ENCODE data around the gene UBL3. TPM values are rescaled to one million over a fixed set of nuclear protein-coding genes. Genes with fewer than 3 reads are reported as not detected.

Gene UBL3
- total RNA-seq, 1 donor from 2014 or later: 23.6 TPM

DNA sequence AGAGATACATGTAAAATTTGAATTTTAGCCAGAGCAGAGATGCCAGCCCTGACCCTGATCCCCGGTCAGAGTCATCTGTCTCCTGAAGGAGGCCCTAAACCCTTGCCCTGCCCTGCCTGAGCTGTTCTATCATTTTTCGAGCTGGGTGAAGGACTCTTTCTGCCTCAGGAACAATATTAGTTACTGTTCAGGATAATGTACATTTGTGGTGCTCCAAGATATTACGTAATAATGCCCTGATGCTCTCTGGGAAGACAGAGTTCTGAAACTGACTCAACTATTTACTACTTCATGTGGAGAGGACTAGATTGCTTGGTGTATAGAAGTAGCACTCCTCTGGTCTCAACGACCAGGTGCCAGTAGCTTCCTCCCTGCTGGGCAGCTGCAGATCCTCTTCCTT, 37.9 kb upstream of the UBL3 start:
- H3K9me3 Mint-ChIP-seq: no peaks in the 10 kb centered on the region

DNA sequence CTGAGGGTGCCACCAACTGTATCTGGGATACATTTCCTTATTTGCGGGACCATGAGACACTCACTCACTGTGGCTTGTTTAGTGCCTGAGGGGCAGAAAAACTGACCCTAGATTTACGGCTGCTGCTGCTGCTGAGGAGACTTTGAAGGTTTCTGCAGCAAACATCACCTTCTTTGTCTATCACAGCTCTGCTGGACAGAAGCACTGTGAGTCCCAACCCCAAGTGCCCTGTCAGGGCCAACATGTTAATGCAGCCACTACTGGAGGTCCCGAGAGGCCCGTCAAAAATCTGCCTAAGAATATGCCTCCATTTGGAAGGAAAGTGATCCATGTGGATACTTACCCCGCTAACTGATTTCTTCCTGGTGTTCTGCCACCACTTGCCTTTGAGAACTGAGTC, 37.3 kb upstream of the UBL3 start:
- Mint-ChIP-seq H3K9me3 (no peaks in the 10 kb centered on the region), H3K4me1 (peaks cover 7% of the 10 kb centered on the region), H3K27ac (no peak overlapping the region), H3K4me3 (no peak overlapping the region), H3K27me3 (ENCODE audit: low read depth) (no peaks in the 10 kb centered on the region), H3K36me3 (no peaks in the 10 kb centered on the region)
- DNase-seq (ENCODE audit: low spot score in 2 of 2, unreplicated experiment in 2 of 2): no peak
- TF ChIP-seq, protein P1, sequence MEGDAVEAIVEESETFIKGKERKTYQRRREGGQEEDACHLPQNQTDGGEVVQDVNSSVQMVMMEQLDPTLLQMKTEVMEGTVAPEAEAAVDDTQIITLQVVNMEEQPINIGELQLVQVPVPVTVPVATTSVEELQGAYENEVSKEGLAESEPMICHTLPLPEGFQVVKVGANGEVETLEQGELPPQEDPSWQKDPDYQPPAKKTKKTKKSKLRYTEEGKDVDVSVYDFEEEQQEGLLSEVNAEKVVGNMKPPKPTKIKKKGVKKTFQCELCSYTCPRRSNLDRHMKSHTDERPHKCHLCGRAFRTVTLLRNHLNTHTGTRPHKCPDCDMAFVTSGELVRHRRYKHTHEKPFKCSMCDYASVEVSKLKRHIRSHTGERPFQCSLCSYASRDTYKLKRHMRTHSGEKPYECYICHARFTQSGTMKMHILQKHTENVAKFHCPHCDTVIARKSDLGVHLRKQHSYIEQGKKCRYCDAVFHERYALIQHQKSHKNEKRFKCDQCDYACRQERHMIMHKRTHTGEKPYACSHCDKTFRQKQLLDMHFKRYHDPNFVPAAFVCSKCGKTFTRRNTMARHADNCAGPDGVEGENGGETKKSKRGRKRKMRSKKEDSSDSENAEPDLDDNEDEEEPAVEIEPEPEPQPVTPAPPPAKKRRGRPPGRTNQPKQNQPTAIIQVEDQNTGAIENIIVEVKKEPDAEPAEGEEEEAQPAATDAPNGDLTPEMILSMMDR (IDR thresholded peaks at IDR 0.05; ENCODE audit: unreplicated experiment): no peak

More for the DNA sequence above, 37.9 kb upstream of the UBL3 start:
- TF ChIP-seq, protein P1 (IDR thresholded peaks at IDR 0.05; ENCODE audit: unreplicated experiment): no peak
- H3K36me3 Mint-ChIP-seq: no peaks in the 10 kb centered on the region
- DNase-seq (ENCODE audit: low spot score in 2 of 2, unreplicated experiment in 2 of 2): no peak
- peaks cover 8% of the 10 kb centered on the region for H3K4me1 Mint-ChIP-seq
- no peak overlapping the region for H3K27ac Mint-ChIP-seq
- H3K27me3 Mint-ChIP-seq (ENCODE audit: low read depth): no peaks in the 10 kb centered on the region
- no peak overlapping the region for H3K4me3 Mint-ChIP-seq

DNA sequence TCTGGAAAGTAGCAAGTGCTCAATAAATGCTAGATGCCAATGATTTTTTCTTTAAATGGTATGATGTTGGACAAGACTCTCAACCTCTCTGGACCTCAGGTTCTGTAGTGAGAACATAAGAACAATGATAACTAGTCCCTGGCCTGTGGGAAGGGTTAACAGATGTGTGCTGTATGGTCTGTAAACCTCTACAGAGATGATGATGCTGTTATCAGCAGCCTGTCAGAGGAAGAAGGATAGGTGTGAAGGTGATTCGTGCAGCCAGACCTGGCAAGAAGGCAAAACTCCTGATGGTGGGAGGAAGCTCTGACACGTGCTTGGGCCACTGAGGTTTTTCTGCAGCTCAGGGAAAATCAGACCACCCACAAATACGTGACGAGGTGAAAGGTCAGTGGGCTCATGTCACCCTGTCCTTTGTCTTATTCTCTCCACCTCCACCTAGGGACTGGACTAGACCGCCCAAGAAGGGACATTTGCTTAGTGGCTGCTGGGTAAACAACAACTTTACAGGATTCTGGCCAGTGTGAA, 36.7 kb upstream of the UBL3 start:
- H3K9me3 Mint-ChIP-seq: no peaks in the 10 kb centered on the region
- peaks cover 7% of the 10 kb centered on the region for H3K4me1 Mint-ChIP-seq
- H3K36me3 Mint-ChIP-seq: no peaks in the 10 kb centered on the region
- H3K27ac Mint-ChIP-seq: no peak overlapping the region
- DNase-seq (ENCODE audit: low spot score in 2 of 2, unreplicated experiment in 2 of 2): no peak
- TF ChIP-seq, protein P1 (IDR thresholded peaks at IDR 0.05; ENCODE audit: unreplicated experiment): no peak
- H3K27me3 Mint-ChIP-seq (ENCODE audit: low read depth): no peaks in the 10 kb centered on the region
- no peak overlapping the region for H3K4me3 Mint-ChIP-seq

DNA sequence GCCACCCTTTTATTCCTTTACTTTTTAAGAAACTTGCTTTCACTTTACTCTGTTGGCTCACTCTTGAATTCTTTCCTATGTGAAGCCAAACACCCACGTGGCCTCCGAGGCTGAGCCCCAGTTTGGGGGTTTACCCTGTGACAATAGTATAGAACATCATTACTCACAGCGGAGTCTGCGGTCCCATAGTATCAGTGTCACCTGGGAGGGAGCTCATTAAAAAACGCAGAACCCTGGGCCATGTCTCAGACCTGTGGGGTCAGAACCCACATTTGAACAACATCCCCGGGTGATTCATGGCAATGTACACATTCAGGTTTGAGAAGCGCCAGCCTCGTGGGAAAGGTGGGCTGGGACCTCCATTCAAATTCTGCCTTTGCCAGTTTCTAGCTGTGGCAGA, 36.0 kb upstream of the UBL3 start:
- H3K36me3 Mint-ChIP-seq: no peaks in the 10 kb centered on the region
- TF ChIP-seq, protein P1 (IDR thresholded peaks at IDR 0.05; ENCODE audit: unreplicated experiment): no peak
- no peaks in the 10 kb centered on the region for H3K27me3 Mint-ChIP-seq (ENCODE audit: low read depth)
- peaks cover 7% of the 10 kb centered on the region for H3K4me1 Mint-ChIP-seq
- H3K4me3 Mint-ChIP-seq: no peak overlapping the region
- DNase-seq (ENCODE audit: low spot score in 2 of 2, unreplicated experiment in 2 of 2): no peak
- H3K27ac Mint-ChIP-seq: no peak overlapping the region
- no peaks in the 10 kb centered on the region for H3K9me3 Mint-ChIP-seq

DNA sequence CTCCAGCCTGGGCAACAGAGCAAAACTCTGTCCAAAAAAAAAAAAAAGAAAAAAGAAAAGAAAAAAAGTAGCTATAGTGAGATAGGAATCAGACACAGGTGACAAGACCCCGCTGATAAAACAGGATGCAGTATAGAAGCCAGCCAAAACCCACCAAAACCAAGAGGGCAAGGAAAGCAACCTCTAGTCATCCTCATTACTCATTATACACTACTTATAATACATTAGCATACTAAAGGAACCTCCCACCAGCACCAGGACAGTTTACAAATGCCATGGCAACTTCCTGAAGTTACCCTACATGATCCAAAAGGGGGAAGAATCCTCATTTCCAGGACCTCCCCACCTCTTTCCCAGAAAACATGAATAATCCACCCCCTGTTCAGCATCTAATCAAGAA, 35.6 kb upstream of the UBL3 start:
- DNase-seq (ENCODE audit: low spot score in 2 of 2, unreplicated experiment in 2 of 2): no peak
- Mint-ChIP-seq H3K36me3 (no peaks in the 10 kb centered on the region), H3K27ac (no peak overlapping the region), H3K27me3 (ENCODE audit: low read depth) (no peaks in the 10 kb centered on the region), H3K4me1 (peaks cover 7% of the 10 kb centered on the region), H3K4me3 (no peak overlapping the region), H3K9me3 (no peaks in the 10 kb centered on the region)
- TF ChIP-seq, protein P1 (IDR thresholded peaks at IDR 0.05; ENCODE audit: unreplicated experiment): no peak
